PC-3 (cell line): ENCODE measurements around the gene FKBP10. TPM values are rescaled to one million over a fixed set of nuclear protein-coding genes. Genes with fewer than 3 reads are reported as not detected.
"Not testable (repeated sequence)": the region's sequence is repeated elsewhere in the genome, so short reads cannot be mapped to it uniquely, and the experiment has no call there.

Experiments
- ATAC-seq: fragments of 200-7000 bp; cut with Tn5 transposase; 2 replicates; pipeline ENCODE4 v1.9.1; 2020; ENCODE audit warnings: mild to moderate bottlenecking, moderate library complexity
- BruUV-seq: library from RNA; stranded (reverse); fragments of 400-500 nt; replicated peaks from 2 replicates; lab custom pipeline; 2021; lab: Mats Ljungman, UMichigan
- CTCF ChIA-PET: fragments of 300-600 bp; sonication (Branson Sonifier 250); formaldehyde crosslinking; loops from one replicate; lab custom pipeline; 2022; ENCODE audit warnings: antibody characterized with exemption; lab: Charles Lee
- POLR2A ChIA-PET: fragments of 300-600 bp; sonication (Branson Sonifier 250); formaldehyde crosslinking; loops from one replicate; lab custom pipeline; 2022; ENCODE audit warnings: antibody characterized with exemption; ENCODE audit not compliant: unreplicated experiment; lab: Charles Lee
- DNase-seq: peaks from one replicate; pipeline ENCODE4 v3.0.0-alpha.2; 2015
- H2AFZ ChIP-seq: fragments of 300-600 bp; sonication (generic); 2 replicates; pipeline ENCODE4 v1.6.0; 2016; ENCODE audit warnings: antibody characterized with exemption, low read length
- H3F3A ChIP-seq: fragments of 300-600 bp; sonication (generic); one replicate; pipeline ENCODE4 v1.6.0; 2017; ENCODE audit warnings: antibody characterized with exemption, low read length, control low read depth, mild to moderate bottlenecking; ENCODE audit not compliant: unreplicated experiment
- H3K27ac ChIP-seq: fragments of 300-600 bp; sonication (generic); 2 replicates; pipeline ENCODE4 v1.5.1; 2016; ENCODE audit warnings: mild to moderate bottlenecking, low read length
- H3K27me3 ChIP-seq: fragments of 300-600 bp; sonication (generic); 2 replicates; pipeline ENCODE4 v1.6.1; 2016; ENCODE audit warnings: low read length, mixed read lengths
- H3K36me3 ChIP-seq: fragments of 300-600 bp; sonication (generic); 2 replicates; pipeline ENCODE4 v1.6.1; 2016; ENCODE audit warnings: low read depth, mixed run types, low read length, mixed read lengths
- H3K4me1 ChIP-seq: fragments of 300-600 bp; sonication (generic); 2 replicates; pipeline ENCODE4 v1.5.1; 2016; ENCODE audit warnings: low read length; ENCODE audit not compliant: insufficient read depth
- H3K4me2 ChIP-seq: fragments of 300-600 bp; sonication (generic); 2 replicates; pipeline ENCODE4 v1.6.0; 2016; ENCODE audit warnings: low read length
- H3K4me3 ChIP-seq: fragments of 300-600 bp; sonication (generic); 2 replicates; pipeline ENCODE4 v1.5.1; 2016; ENCODE audit warnings: mild to moderate bottlenecking, low read length, mixed read lengths
- H3K79me2 ChIP-seq: fragments of 300-600 bp; sonication (generic); 2 replicates; pipeline ENCODE4 v1.6.1; 2017; ENCODE audit warnings: low read length, mixed read lengths
- H3K9ac ChIP-seq: fragments of 300-600 bp; sonication (generic); 2 replicates; pipeline ENCODE4 v1.6.0; 2016; ENCODE audit warnings: mild to moderate bottlenecking, low read length
- H3K9me2 ChIP-seq: fragments of 300-600 bp; sonication (generic); replicated peaks from 2 replicates; pipeline ENCODE4 v1.6.1; 2016; ENCODE audit warnings: mixed run types, low read length, mixed read lengths
- H3K9me3 ChIP-seq: fragments of 300-600 bp; sonication (generic); 2 replicates; pipeline ENCODE4 v1.6.1; 2016; ENCODE audit warnings: low read length, mixed read lengths
- H4K20me1 ChIP-seq: fragments of 300-600 bp; sonication (generic); 2 replicates; pipeline ENCODE4 v1.6.1; 2016; ENCODE audit warnings: low read length, mixed read lengths
- CTCF ChIP-seq: fragments of 300-600 bp; sonication (generic); conservative IDR thresholded peaks from 2 replicates; pipeline ENCODE4 v1.5.1; 2017; ENCODE audit warnings: antibody characterized with exemption, low read depth, mild to moderate bottlenecking, low read length
- EZH2 ChIP-seq: fragments of 300-600 bp; sonication (generic); IDR thresholded peaks from one replicate; pipeline ENCODE4 v1.6.1; 2017; ENCODE audit warnings: antibody characterized with exemption, mild to moderate bottlenecking, low read length; ENCODE audit not compliant: unreplicated experiment
- EZH2phosphoT487 ChIP-seq: fragments of 300-600 bp; sonication (generic); IDR thresholded peaks from 2 replicates; pipeline ENCODE4 v1.6.1; 2018; ENCODE audit warnings: mild to moderate bottlenecking, antibody characterized with exemption, low read length, borderline replicate concordance
- intact Hi-C: fragments of 100-400 bp; cut with micrococcal nuclease; formaldehyde crosslinking; loops from 2 replicates; pipeline ENCODE4 v1.9.0; 2023
- total RNA-seq: library from RNA; depleted of rRNA; stranded (reverse); fragments of >200 nt; gene quantifications from 2 replicates; pipeline ENCODE4 v1.2.3, GENCODE V29; 2014

The FKBP10 gene
- total RNA-seq, 1 experiment from 2014 or later, result 63.4 TPM

- Histone ChIP-seq H3K79me2 (peaks cover 15% of the 10 kb centered on the region), H3K4me3 (peak within 1 kb of the TSS; percentile 95; the same call in 1 of the 2 replicates), H3K9ac (no peak within 1 kb of the TSS), H2AFZ (peak within 1 kb of the TSS; percentile 74), H3K9me2 (no peaks in the 10 kb centered on the region), H3K27ac (no peak within 1 kb of the TSS), H3K36me3 (no peaks in the 10 kb centered on the region), H3F3A (no peaks in the 10 kb centered on the region), H3K4me1 (peaks cover 8% of the 10 kb centered on the region), H3K27me3 (no peaks in the 10 kb centered on the region), H4K20me1 (no peaks in the 10 kb centered on the region), H3K4me2 (peak within 1 kb of the TSS; percentile 81), H3K9me3 (no peaks in the 10 kb centered on the region)
- intact Hi-C loops, result no loop called here
- ATAC-seq (no peak), DNase-seq (no peak)
- no TSS peak for BruUV-seq
- ChIA-PET POLR2A (no interaction called here), CTCF (no interaction called here)
- no peak for TF ChIP-seq CTCF
- no peak for TF ChIP-seq EZH2phosphoT487
- no peak for TF ChIP-seq EZH2
These were observed 25.1 kb downstream of the FKBP10 start, which contains the start of gene KLHL10 for GRCh38 chr17:41837761-41838538. Gene KLHL10 (plus strand): TSS chr17:41837825. CDS start chr17:41837933, 108 bp downstream.

GRCh38 chr17:41839448-41839847, 26.6 kb downstream of the FKBP10 start:
- DNase-seq, H3K27ac ChIP-seq, H2AFZ ChIP-seq, intact Hi-C loops, CTCF ChIA-PET, H3K9me3 ChIP-seq, H3F3A ChIP-seq, BruUV-seq, H3K4me2 ChIP-seq, H3K27me3 ChIP-seq, H3K36me3 ChIP-seq, ATAC-seq, H3K9me2 ChIP-seq, H3K4me1 ChIP-seq, H3K9ac ChIP-seq, H4K20me1 ChIP-seq, POLR2A ChIA-PET, H3K4me3 ChIP-seq: not testable (repeated sequence)
- H3K79me2 ChIP-seq, result peaks cover 14% of the 10 kb centered on the region

GRCh38 chr17:41840781-41841180, 28.0 kb downstream of the FKBP10 start:
- H3K36me3 ChIP-seq, BruUV-seq, H3K4me2 ChIP-seq, H3F3A ChIP-seq, POLR2A ChIA-PET, ATAC-seq, CTCF ChIA-PET, H3K4me1 ChIP-seq, H4K20me1 ChIP-seq, H3K27ac ChIP-seq, H3K9ac ChIP-seq, H2AFZ ChIP-seq, H3K9me3 ChIP-seq, H3K27me3 ChIP-seq, intact Hi-C loops, DNase-seq, H3K79me2 ChIP-seq, H3K9me2 ChIP-seq, H3K4me3 ChIP-seq: not testable (repeated sequence)
